ENCODE data around the gene TAGLN.

- TF ChIP-seq CTCF (IDR thresholded peaks at IDR 0.05): no peak
- TF ChIP-seq POLR2A (IDR thresholded peaks at IDR 0.05): no peak
- no peak for TF ChIP-seq EP300 (IDR thresholded peaks at IDR 0.05)
Measured at GRCh38 chr11:117172724-117173421, 26.3 kb upstream of the TAGLN start.

Data from suprapubic skin (tissue), 3 donors.